Mesenchymal stem cell (in vitro differentiated cells and primary cell): ENCODE results near the gene MTMR11. TPM values are rescaled to one million over a fixed set of nuclear protein-coding genes. Genes with fewer than 3 reads are reported as not detected.

ENCODE experiments used
- DNase-seq: peaks from one replicate; pipeline ENCODE4 v3.0.0-alpha.2; 2013
- H2AFZ ChIP-seq: one replicate; pipeline ENCODE4 v1.6.1; 2013; ENCODE audit warnings: low read depth, mild to moderate bottlenecking, control low read depth, inconsistent platforms, low read length, moderate library complexity
- H2AK5ac ChIP-seq: 2 replicates; pipeline ENCODE4 v1.6.1; 2013; ENCODE audit warnings: low read length, moderate library complexity, mild to moderate bottlenecking, inconsistent platforms; ENCODE audit not compliant: severe bottlenecking
- H2BK120ac ChIP-seq: one replicate; pipeline ENCODE4 v1.6.1; 2013; ENCODE audit warnings: low read depth, mild to moderate bottlenecking, inconsistent platforms, low read length, moderate library complexity
- H2BK12ac ChIP-seq, 2 experiments: one replicate each; pipeline ENCODE4 v1.6.1; 2013; ENCODE audit warnings: inconsistent platforms in 2 of 2, low read length in 2 of 2, mild to moderate bottlenecking in 2 of 2, moderate library complexity in 2 of 2, control low read depth in 1 of 2
- H2BK15ac ChIP-seq: one replicate; pipeline ENCODE4 v1.6.1; 2013; ENCODE audit warnings: mild to moderate bottlenecking, low read depth, inconsistent platforms; ENCODE audit not compliant: poor library complexity, severe bottlenecking
- H2BK5ac ChIP-seq: 2 replicates; pipeline ENCODE4 v1.6.1; 2013; ENCODE audit warnings: low read depth, mild to moderate bottlenecking, low read length, control low read depth, inconsistent platforms; ENCODE audit not compliant: poor library complexity, severe bottlenecking
- H3K14ac ChIP-seq, 2 experiments: one replicate each; pipeline ENCODE4 v1.6.1; 2013; ENCODE audit warnings: inconsistent platforms in 2 of 2, low read length in 2 of 2, control low read depth in 1 of 2, mild to moderate bottlenecking in 1 of 2, moderate library complexity in 1 of 2
- H3K18ac ChIP-seq, 2 experiments: one replicate each; pipeline ENCODE4 v1.6.1; 2013; ENCODE audit warnings: inconsistent platforms in 2 of 2, low read length in 2 of 2, control low read depth in 1 of 2, low read depth in 1 of 2, mild to moderate bottlenecking in 1 of 2
- H3K23ac ChIP-seq, 2 experiments: one replicate each; pipeline ENCODE4 v1.6.1; 2013; ENCODE audit warnings: inconsistent platforms in 2 of 2, low read length in 2 of 2, mild to moderate bottlenecking in 2 of 2, moderate library complexity in 2 of 2, control low read depth in 1 of 2
- H3K27ac ChIP-seq: 2 replicates; pipeline ENCODE4 v1.5.1; 2013; ENCODE audit warnings: mild to moderate bottlenecking, moderate library complexity, low read length, control low read depth, inconsistent platforms; ENCODE audit not compliant: poor library complexity, severe bottlenecking
- H3K27me3 ChIP-seq, 2 experiments: 2 replicates each; pipeline versions ENCODE4 v1.6.1 to v1.7.0; 2013; ENCODE audit warnings: low read length in 2 of 2, mild to moderate bottlenecking in 2 of 2, moderate library complexity in 2 of 2, control low read depth in 1 of 2, inconsistent platforms in 1 of 2; ENCODE audit not compliant: control insufficient read depth in 1 of 2, insufficient read depth in 1 of 2
- H3K36me3 ChIP-seq, 2 experiments: 2 replicates each; pipeline versions ENCODE4 v1.6.1 to v1.7.0; 2013; ENCODE audit warnings: low read length in 2 of 2, control low read depth in 1 of 2, inconsistent platforms in 1 of 2, low read depth in 1 of 2, mild to moderate bottlenecking in 1 of 2; ENCODE audit not compliant: insufficient read depth in 2 of 2, control insufficient read depth in 1 of 2
- H3K4ac ChIP-seq, 2 experiments: one replicate each; pipeline ENCODE4 v1.6.1; 2013; ENCODE audit warnings: inconsistent platforms in 2 of 2, low read length in 2 of 2, mild to moderate bottlenecking in 2 of 2, moderate library complexity in 2 of 2, control low read depth in 1 of 2, low read depth in 1 of 2
- H3K4me1 ChIP-seq: 2 replicates; pipeline ENCODE4 v1.6.1; 2013; ENCODE audit warnings: low read depth, low read length, control low read depth; ENCODE audit not compliant: control insufficient read depth, insufficient read depth
- H3K4me2 ChIP-seq: 2 replicates; pipeline ENCODE4 v1.6.1; 2013; ENCODE audit warnings: low read length, mild to moderate bottlenecking, inconsistent platforms; ENCODE audit not compliant: poor library complexity, severe bottlenecking
- H3K4me3 ChIP-seq, 2 experiments: 2 replicates each; pipeline versions ENCODE4 v1.5.1 to v1.7.0; 2013; ENCODE audit warnings: low read length in 2 of 2, mild to moderate bottlenecking in 2 of 2, control low read depth in 1 of 2, low read depth in 1 of 2; ENCODE audit not compliant: insufficient read depth in 1 of 2
- H3K79me1 ChIP-seq: replicated peaks from 2 replicates; pipeline ENCODE4 v1.6.1; 2013; ENCODE audit warnings: mild to moderate bottlenecking, control low read depth, low read length, inconsistent platforms; ENCODE audit not compliant: poor library complexity, severe bottlenecking
- H3K9ac ChIP-seq: 2 replicates; pipeline ENCODE4 v1.7.0; 2013; ENCODE audit warnings: mild to moderate bottlenecking, low read length, moderate library complexity
- H3K9me3 ChIP-seq: 2 replicates; pipeline ENCODE4 v1.7.0; 2013; ENCODE audit warnings: mild to moderate bottlenecking, low read length; ENCODE audit not compliant: control insufficient read depth
- H4K8ac ChIP-seq: one replicate; pipeline ENCODE4 v1.6.1; 2013; ENCODE audit warnings: inconsistent platforms, mild to moderate bottlenecking, low read length, moderate library complexity
- H4K91ac ChIP-seq: one replicate; pipeline ENCODE4 v1.6.1; 2013; ENCODE audit warnings: mild to moderate bottlenecking, low read length, inconsistent platforms
- WGBS: methylation state at CpG from one replicate; pipeline ENCODE4 v1.1.7; 2013; ENCODE audit warnings: mixed read lengths; 5-methylcytosine and 5-hydroxymethylcytosine counted together
- polyA plus RNA-seq, 2 experiments: library from polyadenylated mRNA; stranded (reverse); fragments of 200-250 nt; gene quantifications; one replicate each; pipeline ENCODE4 v1.2.3, GENCODE V29; 2013

MTMR11 gene
- 5.1 TPM for polyA plus RNA-seq (2013, experiment 1 of 2)
- polyA plus RNA-seq (2013, experiment 2 of 2) = 5.3 TPM

DNA sequence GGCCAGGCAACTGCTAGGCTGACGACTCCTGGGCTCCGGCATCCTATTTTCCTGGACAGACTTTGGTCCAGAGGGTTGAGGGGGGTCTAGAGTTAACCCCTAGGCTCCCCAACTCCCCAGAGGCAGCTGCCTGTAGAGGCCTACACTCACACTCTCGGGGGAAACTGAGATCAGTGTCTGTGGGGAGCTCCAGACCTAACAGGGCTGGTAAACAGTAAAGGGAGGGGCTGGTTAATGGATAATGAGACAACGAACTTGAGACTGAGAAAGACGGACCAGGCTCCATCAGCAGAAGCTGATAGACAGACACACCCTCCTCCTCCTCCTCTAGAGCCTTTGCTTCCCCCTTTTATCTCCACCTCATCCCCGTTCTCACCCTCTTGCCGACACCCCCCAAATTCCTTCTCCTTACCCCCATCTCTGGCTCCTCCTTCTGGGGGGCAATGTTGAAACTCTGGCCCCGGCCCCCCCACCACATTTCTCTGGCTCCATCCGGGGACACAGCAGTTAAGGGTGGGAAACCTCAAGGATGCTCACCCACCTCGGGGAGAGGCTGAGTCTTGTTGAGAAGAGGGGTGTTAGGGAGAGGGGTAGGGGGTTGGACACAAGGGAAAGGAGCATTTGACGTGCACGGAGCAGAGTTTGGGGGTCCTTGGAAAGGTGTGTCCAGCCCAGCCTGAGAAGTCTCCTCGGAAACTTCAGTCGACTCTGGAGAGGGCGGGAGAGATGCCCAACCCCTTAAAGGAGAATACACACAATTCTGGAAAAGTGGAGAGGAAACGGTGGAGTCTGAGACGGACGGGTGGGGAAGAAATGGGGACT, at the start of gene MTMR11:
TSS of gene MTMR11 (minus strand) at position 710 of the 822 bp plus-strand sequence. CDS start at position 478, 232 bp downstream.
- DNase-seq = peak; percentile 47
- Histone ChIP-seq H2BK15ac (no peak within 1 kb of the TSS), H2BK12ac (peak within 1 kb of the TSS; percentile 23 to 67), H3K4me2 (peak within 1 kb of the TSS; percentile 62), H3K79me1 (peaks cover 27% of the 10 kb centered on the region), H3K23ac (no peak within 1 kb of the TSS), H3K36me3 (peaks cover 27 to 29% of the 10 kb centered on the region in 2 experiments), H2AK5ac (peak within 1 kb of the TSS; percentile 73), H3K27me3 (no peaks in the 10 kb centered on the region), H3K4me1 (peaks cover 13% of the 10 kb centered on the region), H3K27ac (peak within 1 kb of the TSS; percentile 79), H3K4ac (peak within 1 kb of the TSS in 1 of 2 experiments; percentile 43), H4K8ac (peak within 1 kb of the TSS; percentile 38), H2BK5ac (no peak within 1 kb of the TSS), H3K9me3 (no peaks in the 10 kb centered on the region), H3K9ac (peak within 1 kb of the TSS; percentile 91), H3K4me3 (peak within 1 kb of the TSS; percentile 60 to 93), H4K91ac (peak within 1 kb of the TSS; percentile 2), H2BK120ac (peak within 1 kb of the TSS; percentile 67), H3K14ac (peak within 1 kb of the TSS in 1 of 2 experiments; percentile 63), H3K18ac (peak within 1 kb of the TSS; percentile 44 to 54), H2AFZ (peak within 1 kb of the TSS; percentile 86)
- 32% methylated on average over 9 of the region's 18 CpGs for WGBS

DNA sequence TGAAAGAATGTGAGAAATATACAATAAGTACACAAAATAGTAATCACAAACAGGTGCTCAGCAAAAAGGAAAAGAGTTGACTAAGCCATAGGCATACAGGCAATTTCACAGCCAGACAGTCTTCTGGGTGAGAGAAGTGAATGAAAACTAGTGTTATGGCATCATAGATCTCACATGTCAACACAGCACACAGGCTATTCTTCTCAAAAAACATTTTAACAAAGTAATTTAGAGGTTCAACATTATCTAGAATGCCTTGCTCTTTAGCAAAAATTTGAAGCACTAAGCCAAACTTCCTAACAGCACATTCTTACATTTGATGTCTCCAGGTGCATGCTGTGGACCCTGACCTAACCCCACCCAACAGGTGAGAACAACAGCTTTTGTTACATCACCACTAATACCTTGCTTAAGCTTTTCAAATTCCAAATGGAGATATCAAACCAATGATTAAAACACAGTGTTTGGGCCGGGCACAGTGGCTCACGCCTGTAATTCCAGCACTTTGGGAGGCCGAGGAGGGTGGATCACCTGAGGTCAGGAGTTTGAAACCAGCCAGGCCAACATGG, 43.4 kb upstream of the MTMR11 start:
- Histone ChIP-seq H4K91ac (no peak overlapping the region), H3K4me2 (no peak overlapping the region), H3K4me3 (no peak overlapping the region), H2BK5ac (no peak overlapping the region), H2BK120ac (no peak overlapping the region), H3K4ac (no peak overlapping the region), H3K9me3 (no peaks in the 10 kb centered on the region), H3K36me3 (peaks cover 6 to 21% of the 10 kb centered on the region in 2 experiments), H2AFZ (no peak overlapping the region), H3K14ac (no peak overlapping the region), H3K27ac (no peak overlapping the region), H2BK12ac (no peak overlapping the region), H3K18ac (no peak overlapping the region), H4K8ac (no peak overlapping the region), H3K79me1 (peaks cover 17% of the 10 kb centered on the region), H2AK5ac (no peak overlapping the region), H3K27me3 (no peaks in the 10 kb centered on the region), H2BK15ac (no peak overlapping the region), H3K4me1 (peaks cover 2% of the 10 kb centered on the region), H3K9ac (no peak overlapping the region), H3K23ac (no peak overlapping the region)
- no peak for DNase-seq
- 98% methylated on average over 3 of the region's 3 CpGs for WGBS

DNA sequence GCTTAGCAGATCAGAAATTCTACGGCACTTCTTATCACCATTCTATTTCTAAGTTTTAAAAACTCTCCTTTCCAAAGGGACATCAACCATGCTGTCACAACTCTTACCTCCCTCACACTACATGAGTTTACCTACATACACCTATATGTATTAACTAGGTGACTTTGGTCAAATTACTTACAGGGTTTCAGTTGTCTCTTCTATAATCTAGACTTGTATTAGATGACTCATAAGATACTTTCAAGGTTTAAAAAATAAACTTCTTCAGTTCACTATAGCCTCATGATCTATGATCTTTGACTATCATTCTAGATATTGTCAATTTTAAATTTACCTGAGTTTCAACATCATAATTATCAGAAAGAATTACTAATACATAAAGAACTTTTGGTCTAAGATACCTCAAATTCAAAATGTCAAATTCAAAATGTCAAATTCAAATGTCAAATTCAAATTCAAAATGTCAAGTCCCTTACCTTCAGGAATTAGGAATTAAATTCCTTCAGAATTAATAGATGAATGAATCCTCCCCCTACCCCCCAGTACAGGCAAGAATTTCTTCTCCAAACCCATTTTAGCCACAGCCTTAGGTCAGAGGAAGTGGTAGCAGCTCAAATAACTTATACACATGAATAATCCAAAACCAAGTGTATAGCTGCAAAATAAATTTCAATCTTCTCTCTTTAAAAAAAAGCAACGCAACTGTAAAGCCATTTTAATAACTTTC, 42.7 kb upstream of the MTMR11 start:
- H2BK120ac ChIP-seq = no peak overlapping the region
- no peak for DNase-seq
- H2BK12ac ChIP-seq = no peak overlapping the region
- H4K8ac ChIP-seq = no peak overlapping the region
- no peak overlapping the region for H2BK15ac ChIP-seq
- peaks cover 1% of the 10 kb centered on the region for H3K4me1 ChIP-seq
- H4K91ac ChIP-seq = no peak overlapping the region
- no peak overlapping the region for H2AK5ac ChIP-seq
- no peak overlapping the region for H3K27ac ChIP-seq
- H3K23ac ChIP-seq = no peak overlapping the region
- no peaks in the 10 kb centered on the region for H3K9me3 ChIP-seq
- peaks cover 4 to 20% of the 10 kb centered on the region in 2 experiments for H3K36me3 ChIP-seq
- no peak overlapping the region for H3K4ac ChIP-seq
- no peak overlapping the region for H3K4me2 ChIP-seq
- H2AFZ ChIP-seq = no peak overlapping the region
- no peak overlapping the region for H3K18ac ChIP-seq
- H3K9ac ChIP-seq = no peak overlapping the region
- H3K79me1 ChIP-seq = peaks cover 17% of the 10 kb centered on the region
- H3K14ac ChIP-seq = no peak overlapping the region
- 100% methylated on average over 1 of the region's 2 CpGs for WGBS
- H3K27me3 ChIP-seq = no peaks in the 10 kb centered on the region
- no peak overlapping the region for H2BK5ac ChIP-seq
- no peak overlapping the region for H3K4me3 ChIP-seq
